ENCODE data around the gene TFF1.

TFF1 gene

DNA sequence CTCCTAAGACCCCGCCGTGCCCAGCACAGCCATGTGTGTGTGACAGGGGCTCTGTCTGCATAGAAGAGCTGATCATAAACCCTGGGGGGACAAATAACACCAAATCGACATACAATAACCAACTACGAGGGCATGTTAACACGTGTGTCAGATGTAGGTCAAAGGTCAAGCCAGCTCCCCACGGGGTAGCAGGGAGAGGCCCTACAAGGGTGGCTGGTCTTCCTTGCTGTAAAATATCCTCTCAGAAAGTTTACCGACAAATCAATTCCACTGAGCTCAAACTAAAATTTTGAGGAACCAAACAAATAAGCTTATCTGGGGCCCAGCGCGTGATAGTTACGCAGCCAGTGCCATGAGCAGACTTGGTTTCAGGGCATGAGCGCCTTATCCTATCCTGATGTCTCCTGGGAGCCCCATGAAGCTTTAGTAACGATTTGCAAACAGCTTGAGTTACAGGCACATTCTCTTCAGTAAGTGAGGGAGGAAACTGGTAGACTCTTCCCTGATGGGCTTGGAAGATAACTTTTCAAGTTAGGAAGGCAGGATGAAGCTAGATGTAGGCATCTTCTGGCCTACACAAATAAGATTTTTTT, 32.2 kb upstream of the TFF1 start:
- no peak for DNase-seq (ENCODE audit: low read depth in 2 of 2)

GRCh38 chr21:42397746-42398394, 31.5 kb upstream of the TFF1 start:
- DNase-seq (ENCODE audit: low read depth in 2 of 2), result no peak

- DNase-seq (ENCODE audit: low read depth in 2 of 2), result no peak
Measured at GRCh38 chr21:42396799-42397745, 30.7 kb upstream of the TFF1 start.

- DNase-seq (ENCODE audit: low read depth in 2 of 2), result no peak
Measured at GRCh38 chr21:42395905-42396651, 29.7 kb upstream of the TFF1 start, which contains the start of gene TMPRSS3. Gene TMPRSS3 (minus strand): TSS chr21:42396052. CDS start chr21:42395417, 635 bp downstream.

GRCh38 chr21:42395302-42395701, 29.0 kb upstream of the TFF1 start:
- DNase-seq (ENCODE audit: low read depth in 2 of 2), result no peak

- DNase-seq (ENCODE audit: low read depth in 2 of 2), result no peak
Measured at GRCh38 chr21:42393443-42393950, 27.2 kb upstream of the TFF1 start.

GRCh38 chr21:42392731-42393442, 26.6 kb upstream of the TFF1 start:
- DNase-seq (ENCODE audit: low read depth in 2 of 2), result no peak

- DNase-seq (ENCODE audit: low read depth in 2 of 2), result no peak
Measured at GRCh38 chr21:42391297-42391696, 25.0 kb upstream of the TFF1 start.

GRCh38 chr21:42390696-42391095, 24.4 kb upstream of the TFF1 start:
- no peak for DNase-seq (ENCODE audit: low read depth in 2 of 2)

DNA sequence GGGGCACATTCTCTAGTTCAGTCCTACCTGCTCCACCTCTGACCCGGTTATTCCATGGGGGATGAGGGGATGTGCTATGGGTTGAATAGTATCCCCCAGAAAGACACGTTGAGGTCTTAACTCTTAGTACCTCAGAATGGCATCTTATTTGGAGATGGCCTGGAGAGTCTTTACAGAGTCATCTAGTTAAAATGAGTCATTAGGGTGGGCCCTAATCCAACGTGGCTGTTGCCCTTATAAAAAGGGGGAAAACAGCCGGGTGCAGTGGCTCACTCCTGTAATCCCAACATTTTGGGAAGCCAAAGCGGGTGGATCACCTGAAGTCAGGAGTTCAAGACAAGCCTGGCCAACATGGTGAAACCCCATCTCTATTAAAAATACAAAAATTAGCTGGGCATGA, 23.9 kb upstream of the TFF1 start:
- DNase-seq (ENCODE audit: low read depth in 2 of 2), result no peak

DNA sequence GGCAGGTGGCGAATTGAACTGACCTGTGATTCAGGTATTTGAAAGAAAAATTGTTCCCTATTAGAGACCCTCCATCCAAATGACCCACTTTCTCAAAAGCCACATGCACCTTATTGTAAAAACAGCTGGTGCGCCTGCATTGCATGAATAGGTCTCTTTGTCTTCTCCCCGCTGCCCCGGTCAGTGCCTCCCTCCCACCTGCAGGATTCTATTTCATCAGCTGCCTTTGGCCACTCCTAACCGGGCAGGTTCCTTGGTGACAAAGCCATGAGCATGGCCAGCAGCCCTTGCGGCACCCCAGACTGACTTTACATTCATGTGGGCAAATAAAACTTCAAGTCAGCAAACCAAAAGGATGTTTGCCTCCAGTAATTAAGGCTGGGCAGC, 23.1 kb upstream of the TFF1 start:
- no peak for DNase-seq (ENCODE audit: low read depth in 2 of 2)

- no peak for DNase-seq (ENCODE audit: low read depth in 2 of 2)
Measured at GRCh38 chr21:42388740-42389448, 22.6 kb upstream of the TFF1 start.

DNA sequence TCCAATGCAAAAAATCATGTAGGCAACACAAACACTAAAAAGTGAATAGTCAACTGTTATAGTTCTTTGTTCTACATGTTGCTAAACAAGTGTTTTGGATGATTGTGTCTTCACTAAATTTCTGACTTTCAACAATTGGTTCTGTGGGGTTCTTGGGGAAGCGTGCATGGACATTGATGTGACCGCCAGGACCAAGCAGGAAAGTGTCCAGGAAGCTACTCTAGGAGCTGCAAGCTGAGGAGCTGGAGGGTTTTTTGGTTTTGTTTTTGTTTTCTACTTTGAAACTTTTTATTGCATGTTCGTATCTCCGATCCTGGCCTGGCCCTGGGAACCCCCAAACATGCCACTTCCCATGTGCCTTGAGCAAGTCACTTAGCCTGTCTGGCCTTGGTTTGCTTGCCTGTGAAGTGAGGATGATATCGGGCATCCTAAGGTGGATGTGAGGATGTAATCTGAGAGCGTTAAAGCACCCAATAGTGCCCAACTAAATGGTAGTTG, 21.6 kb upstream of the TFF1 start:
- no peak for DNase-seq (ENCODE audit: low read depth in 2 of 2)

GRCh38 chr21:42387164-42387563, 20.8 kb upstream of the TFF1 start:
- DNase-seq (ENCODE audit: low read depth in 2 of 2), result no peak

GRCh38 chr21:42386034-42386591, 19.8 kb upstream of the TFF1 start:
- no peak for DNase-seq (ENCODE audit: low read depth in 2 of 2)

DNA sequence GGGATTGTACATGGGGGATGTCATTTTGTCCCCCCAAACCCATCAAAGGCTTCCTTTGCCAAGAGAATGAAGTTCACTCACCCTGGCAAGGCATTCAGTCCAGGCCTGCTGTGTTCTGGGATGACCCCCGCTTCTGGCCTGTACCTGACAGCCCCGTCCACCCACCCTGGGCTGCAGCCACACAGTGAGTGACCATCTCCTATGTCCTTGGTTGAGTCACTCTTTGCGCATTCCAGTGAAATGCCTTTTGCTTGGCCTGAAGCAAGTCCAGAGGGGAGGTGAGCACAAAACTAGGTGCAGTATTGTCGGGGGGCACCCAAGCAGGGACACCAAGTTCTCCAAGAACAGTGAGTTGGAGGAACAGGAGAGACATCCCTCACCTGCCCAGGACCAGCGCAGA, 19.3 kb upstream of the TFF1 start:
- DNase-seq (ENCODE audit: low read depth in 2 of 2), result no peak

- DNase-seq (ENCODE audit: low read depth in 2 of 2), result no peak
Measured at GRCh38 chr21:42384989-42385388, 18.7 kb upstream of the TFF1 start.

DNA sequence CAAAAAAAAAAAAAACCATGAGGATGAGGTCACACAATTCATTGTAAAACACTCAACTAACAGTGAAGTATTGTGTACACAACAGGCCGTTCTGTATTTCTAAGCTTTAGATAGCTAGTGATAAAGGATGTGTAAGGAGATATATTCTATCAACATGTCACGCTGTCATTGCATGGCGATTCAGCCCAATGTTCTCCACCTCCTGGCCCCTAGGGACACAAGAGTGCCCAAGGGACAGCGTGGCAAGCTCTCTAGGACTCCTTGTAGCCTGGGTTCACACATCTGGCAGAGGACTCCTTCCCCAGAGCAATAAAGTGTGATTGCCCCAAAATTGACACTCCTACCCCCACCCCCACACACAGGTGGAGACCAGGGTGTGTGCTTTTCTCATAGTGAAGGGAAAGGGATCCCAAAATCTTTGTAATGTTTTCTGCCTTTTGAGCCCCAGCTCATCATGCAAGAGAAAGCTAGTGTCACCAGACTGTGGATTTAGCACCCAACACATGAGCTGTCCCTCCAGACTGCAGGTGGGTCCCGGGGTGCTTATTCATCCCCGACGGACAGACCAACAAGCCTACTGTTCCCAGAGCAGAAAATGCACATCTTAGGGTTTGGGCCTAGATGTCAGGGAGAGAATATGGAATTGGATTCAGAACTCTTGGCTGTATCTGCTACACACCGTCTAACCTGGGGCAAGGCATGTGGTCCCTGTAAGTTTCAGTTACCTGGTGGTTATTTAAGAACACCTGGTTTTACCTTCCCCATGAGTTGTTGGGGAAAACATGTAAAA, 18.0 kb upstream of the TFF1 start:
- DNase-seq (ENCODE audit: low read depth in 2 of 2), result no peak

- no peak for DNase-seq (ENCODE audit: low read depth in 2 of 2)
Measured at GRCh38 chr21:42383331-42383730, 17.0 kb upstream of the TFF1 start.
